ENCODE measurements around the gene PSEN1. TPM values are rescaled to one million over a fixed set of nuclear protein-coding genes. Genes with fewer than 3 reads are reported as not detected.

Gene PSEN1
- total and polyA plus RNA-seq, 10 of the 15 experiments (the other 5 are each of a cell fraction or from before 2014, with no cell fraction given) = 8.9 to 32.3 (median 21.8) TPM

GRCh38 chr14:73209953-73210352 is 73.6 kb downstream of the PSEN1 start (continued):
- TF ChIP-seq BCLAF1 (IDR thresholded peaks at IDR 0.05) = no peak
- TF ChIP-seq, protein P1, sequence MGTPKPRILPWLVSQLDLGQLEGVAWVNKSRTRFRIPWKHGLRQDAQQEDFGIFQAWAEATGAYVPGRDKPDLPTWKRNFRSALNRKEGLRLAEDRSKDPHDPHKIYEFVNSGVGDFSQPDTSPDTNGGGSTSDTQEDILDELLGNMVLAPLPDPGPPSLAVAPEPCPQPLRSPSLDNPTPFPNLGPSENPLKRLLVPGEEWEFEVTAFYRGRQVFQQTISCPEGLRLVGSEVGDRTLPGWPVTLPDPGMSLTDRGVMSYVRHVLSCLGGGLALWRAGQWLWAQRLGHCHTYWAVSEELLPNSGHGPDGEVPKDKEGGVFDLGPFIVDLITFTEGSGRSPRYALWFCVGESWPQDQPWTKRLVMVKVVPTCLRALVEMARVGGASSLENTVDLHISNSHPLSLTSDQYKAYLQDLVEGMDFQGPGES (IDR thresholded peaks at IDR 0.05) = no peak
- TF ChIP-seq, protein P2, sequence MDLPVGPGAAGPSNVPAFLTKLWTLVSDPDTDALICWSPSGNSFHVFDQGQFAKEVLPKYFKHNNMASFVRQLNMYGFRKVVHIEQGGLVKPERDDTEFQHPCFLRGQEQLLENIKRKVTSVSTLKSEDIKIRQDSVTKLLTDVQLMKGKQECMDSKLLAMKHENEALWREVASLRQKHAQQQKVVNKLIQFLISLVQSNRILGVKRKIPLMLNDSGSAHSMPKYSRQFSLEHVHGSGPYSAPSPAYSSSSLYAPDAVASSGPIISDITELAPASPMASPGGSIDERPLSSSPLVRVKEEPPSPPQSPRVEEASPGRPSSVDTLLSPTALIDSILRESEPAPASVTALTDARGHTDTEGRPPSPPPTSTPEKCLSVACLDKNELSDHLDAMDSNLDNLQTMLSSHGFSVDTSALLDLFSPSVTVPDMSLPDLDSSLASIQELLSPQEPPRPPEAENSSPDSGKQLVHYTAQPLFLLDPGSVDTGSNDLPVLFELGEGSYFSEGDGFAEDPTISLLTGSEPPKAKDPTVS (IDR thresholded peaks at IDR 0.05; ENCODE audit: low read depth, low read length) = no peak

GRCh38 chr14:73211251-73212040 is 75.1 kb downstream of the PSEN1 start:
- intact Hi-C loops (cut with micrococcal nuclease; ENCODE audit: unreplicated experiment) (no loop called here), in situ Hi-C loops (cut with MboI) (no loop called here)
- H3K79me2 ChIP-seq (ENCODE audit: control insufficient read depth, insufficient read depth, low read length) = no peaks in the 10 kb centered on the region
- H2AFZ ChIP-seq (ENCODE audit: control insufficient read depth, low read depth, low read length) = no peak overlapping the region
- WGBS (ENCODE audit: insufficient coverage, insufficient replicate concordance, low lambda C conversion rate, missing lambda C conversion rate) = 97% methylated on average over 7 of the region's 7 CpGs
- peaks cover 11 to 23% of the 10 kb centered on the region in 2 experiments for H3K36me3 ChIP-seq (ENCODE audit: control insufficient read depth in 2 of 2, insufficient read depth in 2 of 2, low read length in 1 of 2)
- H3K4me1 ChIP-seq (ENCODE audit: control insufficient read depth, insufficient read depth, low read length) = no peaks in the 10 kb centered on the region
- no peak overlapping the region for H3K9ac ChIP-seq (ENCODE audit: control insufficient read depth, insufficient read depth, low read length)
- SMC1A ChIA-PET (ENCODE audit: uncharacterized antibody, unreplicated experiment) = interaction anchor here (1.1 to 1.6 kb wide), 4 partner anchors 8 to 19 kb away, joined by 3 to 5 read pairs (median 3); no protein-coding TSS in a partner anchor
- POLR2A ChIA-PET = interaction anchor here (0.6 kb wide), 1 partner anchor 12 kb away, joined by 5 read pairs; no protein-coding TSS in a partner anchor
- no peak overlapping the region for H3K4me2 ChIP-seq (ENCODE audit: control insufficient read depth, insufficient read depth)
- CTCF ChIA-PET = interaction anchor here (0.6 to 1.9 kb wide), 5 partner anchors 12 to 137 kb away, joined by 3 to 9 read pairs (median 3); no protein-coding TSS in a partner anchor
- RAD21 ChIA-PET (ENCODE audit: unreplicated experiment) = interaction anchor here (0.8 kb wide), 1 partner anchor 35 kb away, joined by 5 read pairs; no protein-coding TSS in a partner anchor
- FAIRE-seq (no peak), ATAC-seq (no peak), DNase-seq (ENCODE audit: low read depth, low spot score) (no peak)
- no TSS peak for BruUV-seq (replicated peaks)
- peaks cover 8% of the 10 kb centered on the region; the same call in 2 of the 3 replicates for H3K9me3 ChIP-seq (replicated peaks; ENCODE audit: control insufficient read depth, insufficient read depth, low read length)
- H3K4me3 ChIP-seq = no peak overlapping the region
- no peak overlapping the region for H3K27ac ChIP-seq (ENCODE audit: control insufficient read depth, insufficient read depth)
- H3K27me3 ChIP-seq (replicated peaks in 1 of 2; ENCODE audit: control insufficient read depth in 2 of 2, insufficient read depth in 2 of 2, low read length in 1 of 2) = no peaks in the 10 kb centered on the region
- H4K20me1 ChIP-seq (ENCODE audit: control insufficient read depth, insufficient read depth) = no peaks in the 10 kb centered on the region
- TF ChIP-seq TARDBP (IDR thresholded peaks at IDR 0.05; ENCODE audit: borderline replicate concordance) (no peak), ZNF217 (IDR thresholded peaks at IDR 0.05) (no peak), CHD4 (IDR thresholded peaks at IDR 0.05) (no peak), BACH1 (IDR thresholded peaks at IDR 0.05; ENCODE audit: borderline replicate concordance) (no peak)
- TF ChIP-seq, protein P3, sequence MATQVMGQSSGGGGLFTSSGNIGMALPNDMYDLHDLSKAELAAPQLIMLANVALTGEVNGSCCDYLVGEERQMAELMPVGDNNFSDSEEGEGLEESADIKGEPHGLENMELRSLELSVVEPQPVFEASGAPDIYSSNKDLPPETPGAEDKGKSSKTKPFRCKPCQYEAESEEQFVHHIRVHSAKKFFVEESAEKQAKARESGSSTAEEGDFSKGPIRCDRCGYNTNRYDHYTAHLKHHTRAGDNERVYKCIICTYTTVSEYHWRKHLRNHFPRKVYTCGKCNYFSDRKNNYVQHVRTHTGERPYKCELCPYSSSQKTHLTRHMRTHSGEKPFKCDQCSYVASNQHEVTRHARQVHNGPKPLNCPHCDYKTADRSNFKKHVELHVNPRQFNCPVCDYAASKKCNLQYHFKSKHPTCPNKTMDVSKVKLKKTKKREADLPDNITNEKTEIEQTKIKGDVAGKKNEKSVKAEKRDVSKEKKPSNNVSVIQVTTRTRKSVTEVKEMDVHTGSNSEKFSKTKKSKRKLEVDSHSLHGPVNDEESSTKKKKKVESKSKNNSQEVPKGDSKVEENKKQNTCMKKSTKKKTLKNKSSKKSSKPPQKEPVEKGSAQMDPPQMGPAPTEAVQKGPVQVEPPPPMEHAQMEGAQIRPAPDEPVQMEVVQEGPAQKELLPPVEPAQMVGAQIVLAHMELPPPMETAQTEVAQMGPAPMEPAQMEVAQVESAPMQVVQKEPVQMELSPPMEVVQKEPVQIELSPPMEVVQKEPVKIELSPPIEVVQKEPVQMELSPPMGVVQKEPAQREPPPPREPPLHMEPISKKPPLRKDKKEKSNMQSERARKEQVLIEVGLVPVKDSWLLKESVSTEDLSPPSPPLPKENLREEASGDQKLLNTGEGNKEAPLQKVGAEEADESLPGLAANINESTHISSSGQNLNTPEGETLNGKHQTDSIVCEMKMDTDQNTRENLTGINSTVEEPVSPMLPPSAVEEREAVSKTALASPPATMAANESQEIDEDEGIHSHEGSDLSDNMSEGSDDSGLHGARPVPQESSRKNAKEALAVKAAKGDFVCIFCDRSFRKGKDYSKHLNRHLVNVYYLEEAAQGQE (IDR thresholded peaks at IDR 0.05; ENCODE audit: low read depth, low read length) = no peak

All from GM12878 (cell line).